ENCODE data around the gene POLR3G.

The POLR3G gene

GRCh38 chr5:90553711-90554110, 79.0 kb downstream of the POLR3G start:
- no peak for DNase-seq

GRCh38 chr5:90554358-90555006, 79.8 kb downstream of the POLR3G start:
- no peak for DNase-seq

GRCh38 chr5:90555666-90556065, 81.0 kb downstream of the POLR3G start:
- no peak for DNase-seq

- no peak for DNase-seq
These were observed 82.7 kb downstream of the POLR3G start for GRCh38 chr5:90557391-90557790.

- DNase-seq: no peak
These were observed 83.2 kb downstream of the POLR3G start for GRCh38 chr5:90557871-90558270.

- peak in 1 of 2 donors; percentile 14 for DNase-seq
These were observed 83.9 kb downstream of the POLR3G start, which contains the start of gene ADGRV1 for GRCh38 chr5:90558344-90559192. TSS of gene ADGRV1 (plus strand) at chr5:90558797. CDS start at chr5:90558896, 99 bp downstream.

DNA sequence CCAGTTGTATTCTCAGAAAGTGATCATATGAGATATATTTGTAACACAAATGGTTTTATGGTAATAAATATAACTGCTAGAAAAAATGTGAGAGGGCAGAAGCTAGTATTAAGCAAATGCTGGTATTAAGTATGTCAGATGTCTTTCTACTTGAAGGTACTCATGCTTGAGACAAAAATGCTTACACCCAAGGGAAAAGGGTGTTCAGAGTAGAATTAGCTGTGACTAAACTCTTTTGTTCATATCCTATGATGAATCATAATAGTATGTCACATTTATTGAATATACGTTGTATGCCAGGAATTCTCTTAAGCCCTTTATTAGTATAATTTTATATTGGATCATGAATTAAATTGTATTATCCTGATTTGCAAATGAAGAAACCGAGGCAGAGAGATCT, 86.1 kb downstream of the POLR3G start:
- DNase-seq: no peak

GRCh38 chr5:90561766-90562165, 87.1 kb downstream of the POLR3G start:
- DNase-seq: no peak

DNA sequence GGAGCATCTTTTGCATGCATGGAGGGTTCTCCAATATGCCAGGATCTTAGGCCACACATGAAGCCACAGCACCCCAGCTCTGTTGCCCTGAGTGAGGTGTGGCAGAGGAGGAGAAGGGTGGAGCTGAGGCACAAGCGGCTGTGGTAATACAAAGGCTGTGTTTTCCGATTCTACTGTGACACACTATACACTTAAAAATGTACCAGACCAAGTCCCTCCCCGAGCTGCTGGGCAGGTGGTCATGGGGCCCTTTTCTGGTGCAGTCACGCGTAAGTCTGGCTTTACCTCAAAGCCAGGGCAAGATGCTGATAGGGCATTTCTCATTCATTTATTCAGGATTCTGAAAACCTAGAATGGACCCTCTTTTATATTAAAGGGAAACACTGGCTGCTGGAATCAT, 87.7 kb downstream of the POLR3G start:
- no peak for DNase-seq

DNA sequence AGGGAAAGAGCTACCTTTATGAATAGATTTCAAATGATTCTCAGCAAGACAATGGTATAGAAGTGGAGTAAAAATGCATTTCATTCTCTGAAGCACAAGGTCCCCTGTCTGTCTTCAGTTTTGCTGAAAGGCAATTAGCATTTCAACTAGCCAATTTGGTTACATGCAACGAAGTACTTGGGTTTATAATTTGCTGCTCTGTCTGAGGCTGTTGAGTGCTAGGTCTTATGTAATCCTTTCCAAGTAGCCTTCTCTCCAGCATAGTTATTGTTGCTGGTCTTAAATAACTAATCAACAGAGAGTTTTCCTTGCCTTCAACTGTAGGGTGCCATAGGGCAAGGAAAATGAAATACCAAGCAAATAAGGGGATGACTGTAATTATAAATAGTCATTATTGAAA, 88.4 kb downstream of the POLR3G start:
- no peak for DNase-seq
